ENCODE results near the gene TXNDC5.

- TF ChIP-seq POLR2A (IDR thresholded peaks at IDR 0.05) (no peak), CTCF (IDR thresholded peaks at IDR 0.05) (no peak), EP300 (IDR thresholded peaks at IDR 0.05) (no peak)
Observed at GRCh38 chr6:7879043-7879442, 31.5 kb downstream of the TXNDC5 start.
